Head of caudate nucleus (tissue), 42 donors: Measurements from ENCODE around the gene GALNT9.
"Not testable (repeated sequence)": the region's sequence is repeated elsewhere in the genome, so short reads cannot be mapped to it uniquely, and the experiment has no call there.

Source experiments
- DNase-seq, 42 donors: peaks; one replicate each; pipeline versions ENCODE4 v3.0.0 to v3.0.0-alpha.2; 2020 to 2021; ENCODE audit warnings: mixed read lengths in 7 of 42
- intact Hi-C: fragments of 100-400 bp; cut with DNase I; formaldehyde crosslinking; loops from one replicate; pipeline ENCODE4 v1.15.0; 2022

GALNT9 gene

GRCh38 chr12:132202929-132203721 lies 126.3 kb downstream of the GALNT9 start:
- DNase-seq = no peak
- intact Hi-C loops = no loop called here

GRCh38 chr12:132201391-132202120 lies 127.8 kb downstream of the GALNT9 start:
- DNase-seq = peak in 1 of 42 donors; percentile 6
- intact Hi-C loops = no loop called here

- DNase-seq = no peak
- intact Hi-C loops = no loop called here
Measured at GRCh38 chr12:132200800-132201199, 128.6 kb downstream of the GALNT9 start.

GRCh38 chr12:132199526-132200319 lies 129.7 kb downstream of the GALNT9 start:
- intact Hi-C loops = no loop called here
- DNase-seq = peak in 11 of 42 donors; percentile 8 to 64 (median 46)

GRCh38 chr12:132199101-132199500 lies 130.3 kb downstream of the GALNT9 start:
- intact Hi-C loops = no loop called here
- DNase-seq = no peak

GRCh38 chr12:132197581-132198354 lies 131.6 kb downstream of the GALNT9 start:
- DNase-seq = peak in 12 of 42 donors; percentile 19 to 57 (median 34)
- intact Hi-C loops = no loop called here

GRCh38 chr12:132196873-132197390 lies 132.5 kb downstream of the GALNT9 start:
- no peak for DNase-seq
- intact Hi-C loops = no loop called here

GRCh38 chr12:132196038-132196872 lies 133.1 kb downstream of the GALNT9 start:
- intact Hi-C loops = no loop called here
- DNase-seq = no peak

- DNase-seq, intact Hi-C loops: not testable (repeated sequence)
Measured at GRCh38 chr12:132195242-132195641, 134.1 kb downstream of the GALNT9 start.

GRCh38 chr12:132194556-132194955 lies 134.8 kb downstream of the GALNT9 start:
- DNase-seq = peak in 12 of 42 donors; percentile 14 to 65 (median 31)
- intact Hi-C loops = no loop called here

- intact Hi-C loops = no loop called here
- DNase-seq = no peak
Measured at GRCh38 chr12:132194056-132194455, 135.3 kb downstream of the GALNT9 start.

- intact Hi-C loops = no loop called here
- no peak for DNase-seq
Measured at GRCh38 chr12:132191715-132192553, 137.5 kb downstream of the GALNT9 start.

- intact Hi-C loops = no loop called here
- no peak for DNase-seq
Measured at GRCh38 chr12:132190834-132191500, 138.4 kb downstream of the GALNT9 start.

GRCh38 chr12:132190012-132190755 lies 139.2 kb downstream of the GALNT9 start:
- intact Hi-C loops = no loop called here
- no peak for DNase-seq

GRCh38 chr12:132189378-132190011 lies 139.9 kb downstream of the GALNT9 start:
- intact Hi-C loops = no loop called here
- DNase-seq = peak; percentile 33 to 89 (median 73)
